Naive B cell (primary cell): ENCODE results near the gene STX12. TPM values are rescaled to one million over a fixed set of nuclear protein-coding genes. Genes with fewer than 3 reads are reported as not detected.
"Not testable (repeated sequence)": the region's sequence is repeated elsewhere in the genome, so short reads cannot be mapped to it uniquely, and the experiment has no call there.

Source experiments
- ATAC-seq, 2 donors: fragments of 150-1000 bp; cut with Tn5 transposase; 2 replicates each; pipeline ENCODE4 v1.10.0; 2021; ENCODE audit warnings: low read depth in 2 of 2, mild to moderate bottlenecking in 2 of 2, moderate library complexity in 2 of 2
- DNase-seq: peaks from one replicate; pipeline ENCODE4 v3.0.0; 2022
- H3K27ac Mint-ChIP-seq, 6 donors: one replicate each; pipeline ENCODE4 v1.8.0; 2020 to 2022; ENCODE audit warnings: mild to moderate bottlenecking in 6 of 6, mixed read lengths in 6 of 6, moderate library complexity in 5 of 6, inconsistent platforms in 2 of 6
- H3K27me3 Mint-ChIP-seq, 3 donors: one replicate each; pipeline ENCODE4 v1.8.0; 2021 to 2022; ENCODE audit warnings: mixed read lengths in 3 of 3, mild to moderate bottlenecking in 1 of 3
- H3K36me3 Mint-ChIP-seq, 2 donors: one replicate each; pipeline ENCODE4 v1.8.0; 2020 to 2022; ENCODE audit warnings: mixed read lengths in 2 of 2, inconsistent platforms in 1 of 2, mild to moderate bottlenecking in 1 of 2
- H3K4me1 Mint-ChIP-seq, 3 donors: one replicate each; pipeline ENCODE4 v1.8.0; 2020 to 2022; ENCODE audit warnings: mixed read lengths in 3 of 3, inconsistent platforms in 1 of 3, mild to moderate bottlenecking in 1 of 3, moderate library complexity in 1 of 3
- H3K4me3 Mint-ChIP-seq, 8 donors: one replicate each; pipeline ENCODE4 v1.8.0; 2020 to 2022; ENCODE audit warnings: mild to moderate bottlenecking in 8 of 8, mixed read lengths in 8 of 8, moderate library complexity in 8 of 8, inconsistent platforms in 2 of 8
- H3K9me3 Mint-ChIP-seq, 7 donors: one replicate each; pipeline ENCODE4 v1.8.0; 2020 to 2022; ENCODE audit warnings: mixed read lengths in 7 of 7, mild to moderate bottlenecking in 5 of 7, inconsistent platforms in 2 of 7, moderate library complexity in 1 of 7
- polyA plus RNA-seq, 6 donors: library from polyadenylated mRNA; unstranded; fragments of 300-500 nt; fragmentation: Illumina TruSeq; gene quantifications; one replicate each; pipeline ENCODE4 v1.2.3, GENCODE V29; 2021; ENCODE audit warnings: low read depth in 6 of 6

The STX12 gene
- polyA plus RNA-seq, 6 donors from 2014 or later: 11.2 to 21.4 (median 18.2) TPM

GRCh38 chr1:27821761-27822315, 48.8 kb downstream of the STX12 start:
- Mint-ChIP-seq H3K36me3 (peaks cover 6 to 19% of the 10 kb centered on the region in 2 donors), H3K4me3 (no peak overlapping the region), H3K27ac (peak overlapping the region in 1 of 6 donors; percentile 23), H3K4me1 (no peaks in the 10 kb centered on the region), H3K9me3 (no peaks in the 10 kb centered on the region), H3K27me3 (no peaks in the 10 kb centered on the region)
- DNase-seq (no peak), ATAC-seq (no peak)

GRCh38 chr1:27823784-27824183, 50.8 kb downstream of the STX12 start:
- Mint-ChIP-seq H3K36me3 (peaks cover 0 to 14% of the 10 kb centered on the region in 2 donors), H3K4me1 (no peaks in the 10 kb centered on the region), H3K4me3 (no peak overlapping the region), H3K27me3 (no peaks in the 10 kb centered on the region), H3K9me3 (no peaks in the 10 kb centered on the region), H3K27ac (no peak overlapping the region)
- DNase-seq (no peak), ATAC-seq (no peak)

GRCh38 chr1:27824411-27824810, 51.4 kb downstream of the STX12 start:
- H3K9me3 Mint-ChIP-seq: no peaks in the 10 kb centered on the region
- H3K36me3 Mint-ChIP-seq: peaks cover 0 to 10% of the 10 kb centered on the region in 2 donors
- H3K27ac Mint-ChIP-seq: no peak overlapping the region
- DNase-seq (no peak), ATAC-seq (no peak)
- no peaks in the 10 kb centered on the region for H3K4me1 Mint-ChIP-seq
- no peak overlapping the region for H3K4me3 Mint-ChIP-seq
- no peaks in the 10 kb centered on the region for H3K27me3 Mint-ChIP-seq

- Mint-ChIP-seq H3K4me1 (peaks cover 13 to 26% (median 26%) of the 10 kb centered on the region in 3 donors), H3K27ac (peak overlapping the region in 3 of 6 donors; percentile 54 to 96 (median 95)), H3K4me3 (peak overlapping the region; percentile 15 to 97 (median 93))
- not testable (repeated sequence) for H3K36me3 Mint-ChIP-seq, ATAC-seq, H3K27me3 Mint-ChIP-seq, H3K9me3 Mint-ChIP-seq, DNase-seq
Observed at GRCh38 chr1:27829339-27829960, 56.4 kb downstream of the STX12 start.

GRCh38 chr1:27830621-27831440, 57.8 kb downstream of the STX12 start, which contains the start of gene PPP1R8:
Gene PPP1R8 (plus strand): TSS chr1:27830782. CDS start chr1:27830836, 54 bp downstream.
- no peaks in the 10 kb centered on the region for H3K27me3 Mint-ChIP-seq
- H3K27ac Mint-ChIP-seq: peak within 1 kb of the TSS; percentile 81 to 96 (median 94)
- H3K4me1 Mint-ChIP-seq: peaks cover 13 to 36% (median 35%) of the 10 kb centered on the region in 3 donors
- H3K9me3 Mint-ChIP-seq: no peaks in the 10 kb centered on the region
- DNase-seq (peak; percentile 86), ATAC-seq (peak; percentile 98 to 99)
- H3K36me3 Mint-ChIP-seq: no peaks in the 10 kb centered on the region
- H3K4me3 Mint-ChIP-seq: peak within 1 kb of the TSS; percentile 92 to 97 (median 96)

GRCh38 chr1:27831568-27832410, 58.8 kb downstream of the STX12 start:
- peaks cover 13 to 36% (median 36%) of the 10 kb centered on the region in 3 donors for H3K4me1 Mint-ChIP-seq
- H3K9me3 Mint-ChIP-seq: no peaks in the 10 kb centered on the region
- peak overlapping the region; percentile 32 to 96 (median 80) for H3K27ac Mint-ChIP-seq
- H3K36me3 Mint-ChIP-seq: no peaks in the 10 kb centered on the region
- H3K4me3 Mint-ChIP-seq: peak overlapping the region; percentile 92 to 97 (median 96)
- H3K27me3 Mint-ChIP-seq: no peaks in the 10 kb centered on the region
- ATAC-seq: no peak
- DNase-seq: no peak

GRCh38 chr1:27832762-27833161, 59.7 kb downstream of the STX12 start:
- Mint-ChIP-seq H3K27ac (peak overlapping the region in 4 of 6 donors; percentile 47 to 92 (median 50)), H3K4me1 (peaks cover 13 to 36% (median 36%) of the 10 kb centered on the region in 3 donors), H3K36me3 (no peaks in the 10 kb centered on the region), H3K4me3 (peak overlapping the region in 6 of 8 donors; percentile 0 to 97 (median 67)), H3K27me3 (no peaks in the 10 kb centered on the region), H3K9me3 (no peaks in the 10 kb centered on the region)
- ATAC-seq: no peak
- DNase-seq: no peak

- DNase-seq: no peak
- H3K9me3 Mint-ChIP-seq: no peaks in the 10 kb centered on the region
- H3K4me1 Mint-ChIP-seq: peaks cover 13 to 36% (median 36%) of the 10 kb centered on the region in 3 donors
- H3K27me3 Mint-ChIP-seq: no peaks in the 10 kb centered on the region
- ATAC-seq: no peak
- no peak overlapping the region for H3K4me3 Mint-ChIP-seq
- H3K27ac Mint-ChIP-seq: no peak overlapping the region
- H3K36me3 Mint-ChIP-seq: no peaks in the 10 kb centered on the region
Observed at GRCh38 chr1:27833470-27833869, 60.5 kb downstream of the STX12 start.

GRCh38 chr1:27835046-27835445, 62.0 kb downstream of the STX12 start:
- ATAC-seq: no peak
- H3K27ac Mint-ChIP-seq: peak overlapping the region in 1 of 6 donors; percentile 63
- peaks cover 13 to 36% (median 33%) of the 10 kb centered on the region in 3 donors for H3K4me1 Mint-ChIP-seq
- no peaks in the 10 kb centered on the region for H3K36me3 Mint-ChIP-seq
- no peaks in the 10 kb centered on the region for H3K27me3 Mint-ChIP-seq
- DNase-seq: no peak
- no peaks in the 10 kb centered on the region for H3K9me3 Mint-ChIP-seq
- H3K4me3 Mint-ChIP-seq: no peak overlapping the region

GRCh38 chr1:27835501-27835900, 62.5 kb downstream of the STX12 start:
- Mint-ChIP-seq H3K4me3 (peak overlapping the region in 1 of 8 donors; percentile 56), H3K36me3 (no peaks in the 10 kb centered on the region)

GRCh38 chr1:27849951-27850350, 76.9 kb downstream of the STX12 start:
- peak overlapping the region in 1 of 6 donors; percentile 70 for H3K27ac Mint-ChIP-seq

More at GRCh38 chr1:27835501-27835900, 62.5 kb downstream of the STX12 start:
- H3K4me1 Mint-ChIP-seq: peaks cover 13 to 36% (median 30%) of the 10 kb centered on the region in 3 donors
- ATAC-seq (no peak), DNase-seq (no peak)
- peak overlapping the region in 2 of 6 donors; percentile 26 to 63 for H3K27ac Mint-ChIP-seq
- no peaks in the 10 kb centered on the region for H3K9me3 Mint-ChIP-seq
- H3K27me3 Mint-ChIP-seq: no peaks in the 10 kb centered on the region

GRCh38 chr1:27855085-27855484, 82.1 kb downstream of the STX12 start:
- H3K36me3 Mint-ChIP-seq: peaks cover 0 to 4% of the 10 kb centered on the region in 2 donors
- DNase-seq (no peak), ATAC-seq (no peak)
- H3K9me3 Mint-ChIP-seq: no peaks in the 10 kb centered on the region
- no peaks in the 10 kb centered on the region for H3K27me3 Mint-ChIP-seq
- no peak overlapping the region for H3K4me3 Mint-ChIP-seq
- H3K4me1 Mint-ChIP-seq: peaks cover 8 to 13% (median 11%) of the 10 kb centered on the region in 3 donors
- H3K27ac Mint-ChIP-seq: peak overlapping the region in 1 of 6 donors; percentile 38

More at GRCh38 chr1:27849951-27850350, 76.9 kb downstream of the STX12 start:
- ATAC-seq (no peak), DNase-seq (no peak)
- no peaks in the 10 kb centered on the region for H3K27me3 Mint-ChIP-seq
- H3K4me3 Mint-ChIP-seq: no peak overlapping the region
- peaks cover 0 to 3% (median 0%) of the 10 kb centered on the region in 3 donors for H3K4me1 Mint-ChIP-seq
- H3K9me3 Mint-ChIP-seq: no peaks in the 10 kb centered on the region
- peaks cover 0 to 4% of the 10 kb centered on the region in 2 donors for H3K36me3 Mint-ChIP-seq
